22Rv1 (cell line): ENCODE data around the gene LSM14A.

Source experiments
- H3K27ac ChIP-seq: fragments of 450-650 bp; 2 replicates; pipeline ENCODE4 v1.5.1; 2017
- CTCF ChIP-seq: fragments of 450-650 bp; IDR thresholded peaks from 2 replicates; pipeline ENCODE4 v1.5.1; 2017; ENCODE audit warnings: mild to moderate bottlenecking
- ZFX ChIP-seq: fragments of 450-650 bp; IDR thresholded peaks from 2 replicates; pipeline ENCODE4 v1.6.1; 2017; ENCODE audit warnings: antibody characterized with exemption, borderline replicate concordance

LSM14A gene

DNA sequence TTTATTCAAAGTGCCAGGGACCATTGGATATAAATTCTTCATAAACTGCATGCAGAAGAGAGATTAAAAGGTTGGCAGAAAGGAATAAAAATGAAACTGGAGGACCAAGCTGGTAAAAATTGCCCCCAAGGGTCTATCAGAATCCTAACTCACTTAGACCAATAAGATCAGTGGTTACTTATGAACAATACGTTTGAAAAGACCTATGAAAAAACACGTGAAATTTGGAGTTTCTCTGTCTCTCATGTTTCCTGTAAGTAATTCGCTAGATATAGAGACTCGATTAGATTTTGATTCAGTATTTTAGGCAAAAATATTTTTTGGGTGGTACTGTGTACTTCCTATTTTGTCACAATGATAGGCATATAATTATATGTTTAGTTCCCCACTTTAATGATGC is 104.9 kb downstream of the LSM14A start:
- TF ChIP-seq ZFX (no peak), CTCF (no peak)
- H3K27ac ChIP-seq: no peak overlapping the region

DNA sequence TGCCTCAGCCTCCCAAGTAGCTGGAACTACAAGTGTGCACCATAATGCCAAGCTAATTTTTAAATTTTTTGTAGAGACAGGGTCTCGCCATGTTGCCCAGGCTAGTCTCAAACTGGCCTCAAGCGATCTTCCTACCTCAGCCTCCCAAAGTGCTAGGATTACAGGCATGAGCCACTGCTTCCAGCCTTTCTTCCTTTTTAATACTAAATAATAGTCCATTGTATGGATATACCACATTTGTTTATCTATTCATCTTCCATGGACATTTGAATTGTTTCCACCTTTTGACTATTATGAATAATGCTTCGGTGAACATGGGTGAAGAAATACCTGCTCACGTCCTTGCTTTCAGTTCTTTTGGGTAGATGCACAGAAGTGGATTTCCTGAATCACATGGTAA is 106.5 kb downstream of the LSM14A start:
- TF ChIP-seq CTCF (no peak), ZFX (no peak)
- H3K27ac ChIP-seq: no peak overlapping the region
